SK-N-SH (cell line): ENCODE measurements around the gene ETV6. TPM values are rescaled to one million over a fixed set of nuclear protein-coding genes. Genes with fewer than 3 reads are reported as not detected.

Source experiments
- CTCF ChIA-PET: fragments of 300-600, 350-600 bp; formaldehyde crosslinking; extraction: SDS; loops from one replicate; lab custom pipeline; 2021; lab: Yijun Ruan, JAX
- POLR2A ChIA-PET: fragments of 350-600 bp; sonication (Branson Sonifier 250); formaldehyde crosslinking; extraction: SDS; loops from one replicate; lab custom pipeline; 2020; ENCODE audit warnings: antibody characterized with exemption, inconsistent platforms; lab: Yijun Ruan, JAX
- DNase-seq: peaks from one replicate; pipeline ENCODE4 v3.0.0; 2012
- H2AFZ ChIP-seq: fragments of 200-600 bp; sonication (generic); 2 replicates; pipeline ENCODE4 v1.8.1; 2016; ENCODE audit warnings: antibody characterized with exemption, mild to moderate bottlenecking, low read depth
- H3F3A ChIP-seq: fragments of 200-600 bp; sonication (generic); replicated peaks from 2 replicates; pipeline ENCODE3; 2016; ENCODE audit warnings: antibody characterized with exemption, mild to moderate bottlenecking; ENCODE audit not compliant: insufficient read depth
- H3K27ac ChIP-seq, 2 experiments: fragments of 200-500 bp in 1 of 2; fragments of 200-600 bp in 1 of 2; sonication (Bioruptor generic) in 1 of 2; sonication (generic), shearing (Covaris generic) in 1 of 2; 2 replicates each; pipeline versions ENCODE4 v1.5.1 to v1.6.1; 2014 to 2016; ENCODE audit warnings: low read depth in 2 of 2, inconsistent platforms in 1 of 2, low read length in 1 of 2, mild to moderate bottlenecking in 1 of 2, mixed read lengths in 1 of 2
- H3K27me3 ChIP-seq: fragments of 200-600 bp; sonication (generic), shearing (Covaris generic); 2 replicates; pipeline ENCODE4 v1.6.1; 2016; ENCODE audit warnings: mixed run types; ENCODE audit not compliant: insufficient read depth
- H3K36me3 ChIP-seq, 2 experiments: fragments of 200-500 bp in 1 of 2; fragments of 200-600 bp in 1 of 2; sonication (Bioruptor generic) in 1 of 2; sonication (generic) in 1 of 2; replicated peaks in 1 of 2; 2 replicates each; pipeline versions ENCODE3 to v1.5.1; 2014 to 2016; ENCODE audit warnings: low read length in 1 of 2, mild to moderate bottlenecking in 1 of 2; ENCODE audit not compliant: insufficient read depth in 2 of 2, control insufficient read depth in 1 of 2
- H3K4me1 ChIP-seq, 2 experiments: fragments of 200-500 bp in 1 of 2; fragments of 200-600 bp in 1 of 2; sonication (Bioruptor generic) in 1 of 2; sonication (generic), shearing (Covaris generic) in 1 of 2; 2 replicates each; pipeline versions ENCODE4 v1.5.1 to v1.6.1; 2014 to 2016; ENCODE audit warnings: low read depth in 1 of 2, low read length in 1 of 2, mixed run types in 1 of 2; ENCODE audit not compliant: insufficient read depth in 2 of 2, control insufficient read depth in 1 of 2
- H3K4me2 ChIP-seq: fragments of 200-600 bp; sonication (generic), shearing (Covaris generic); 2 replicates; pipeline ENCODE4 v1.6.1; 2017; ENCODE audit warnings: mixed run types
- H3K4me3 ChIP-seq, 2 experiments: fragments of 200-500 bp in 1 of 2; fragments of 200-600 bp in 1 of 2; sonication (Bioruptor generic) in 1 of 2; sonication (generic), shearing (Covaris generic) in 1 of 2; 2 replicates each; pipeline versions ENCODE4 v1.5.1 to v1.8.1; 2014 to 2016; ENCODE audit warnings: low read depth in 2 of 2, inconsistent platforms in 1 of 2, low read length in 1 of 2, mild to moderate bottlenecking in 1 of 2, mixed read lengths in 1 of 2, moderate library complexity in 1 of 2
- H3K79me2 ChIP-seq: fragments of 200-600 bp; sonication (generic); 2 replicates; pipeline ENCODE4 v1.8.1; 2017; ENCODE audit warnings: mild to moderate bottlenecking; ENCODE audit not compliant: insufficient read depth
- H3K9ac ChIP-seq: fragments of 200-600 bp; sonication (generic); 2 replicates; pipeline ENCODE4 v1.6.1; 2017; ENCODE audit warnings: mixed run types
- H3K9me2 ChIP-seq: fragments of 200-600 bp; sonication (generic); 2 replicates; pipeline ENCODE4 v1.6.1; 2017; ENCODE audit warnings: mixed run types
- H3K9me3 ChIP-seq: fragments of 200-600 bp; sonication (generic); 2 replicates; pipeline ENCODE4 v1.6.1; 2017; ENCODE audit warnings: mixed run types, mild to moderate bottlenecking, moderate library complexity
- H4K20me1 ChIP-seq: fragments of 200-600 bp; sonication (generic); 2 replicates; pipeline ENCODE4 v1.6.1; 2017; ENCODE audit warnings: mild to moderate bottlenecking, mixed run types; ENCODE audit not compliant: insufficient read depth
- MEF2A ChIP-seq: IDR thresholded peaks from 2 replicates; pipeline ENCODE4 v1.4.0; 2012; ENCODE audit warnings: low read depth, borderline replicate concordance
- NFIC ChIP-seq: IDR thresholded peaks from 2 replicates; pipeline ENCODE4 v1.4.0; 2012; ENCODE audit warnings: borderline replicate concordance
- PBX3 ChIP-seq: IDR thresholded peaks from 2 replicates; pipeline ENCODE4; 2012
- POLR2AphosphoS5 ChIP-seq: IDR thresholded peaks from 2 replicates; pipeline ENCODE4 v1.6.1; 2012; ENCODE audit warnings: low read depth, low read length
- RAD21 ChIP-seq: IDR thresholded peaks from 2 replicates; pipeline ENCODE4 v1.6.1; 2012; ENCODE audit warnings: mild to moderate bottlenecking, low read length
- RFX5 ChIP-seq: IDR thresholded peaks from 2 replicates; pipeline ENCODE4 v1.6.1; 2012; ENCODE audit warnings: mild to moderate bottlenecking, improper control_type of control experiment, low read length
- RXRA ChIP-seq: IDR thresholded peaks from 2 replicates; pipeline ENCODE4 v1.4.0; 2012; ENCODE audit warnings: low read depth, mild to moderate bottlenecking, borderline replicate concordance
- SMC3 ChIP-seq: IDR thresholded peaks from 2 replicates; pipeline ENCODE4 v1.6.1; 2012; ENCODE audit warnings: low read depth, low read length, improper control_type of control experiment
- TAF1 ChIP-seq: IDR thresholded peaks from 2 replicates; pipeline ENCODE4 v1.6.1; 2012; ENCODE audit warnings: low read depth, mild to moderate bottlenecking, low read length, moderate library complexity, borderline replicate concordance
- TCF12 ChIP-seq: IDR thresholded peaks from 2 replicates; pipeline ENCODE4 v1.4.0; 2012
- WGBS: methylation state at CpG from one replicate; pipeline ENCODE4 v1.1.6; 2017; ENCODE audit warnings: low lambda C conversion rate; 5-methylcytosine and 5-hydroxymethylcytosine counted together
- polyA plus RNA-seq, 3 experiments: library from polyadenylated mRNA; depleted of rRNA; stranded (reverse); fragments of >200 nt; gene quantifications; 2 replicates each; pipeline ENCODE4 v1.2.3, GENCODE V29; 2012

ETV6 gene
- polyA plus RNA-seq, 1 of the 3 experiments (the other 2 are of a cell fraction), result 4.0 TPM

DNA sequence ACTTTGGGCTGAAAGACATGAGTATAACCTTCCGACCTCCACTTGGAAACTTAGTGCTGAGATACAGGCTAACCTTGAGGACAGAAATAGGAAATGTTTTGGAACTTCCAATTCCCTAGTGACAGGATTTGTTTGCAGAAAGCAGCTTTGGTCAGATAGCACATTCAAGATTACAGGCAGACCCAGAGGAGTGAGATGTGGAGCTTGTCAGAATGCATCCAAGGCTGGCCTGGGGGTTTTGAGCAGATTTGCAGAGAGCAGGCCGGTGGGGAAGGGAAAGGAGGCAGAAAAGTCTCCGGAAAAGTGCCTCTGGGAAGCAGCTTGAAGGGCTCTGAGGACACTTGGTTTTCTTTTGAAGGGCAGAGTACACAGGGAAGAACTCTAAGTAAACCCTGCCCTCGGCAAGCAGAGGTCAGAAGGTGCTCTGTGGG is 180.3 kb downstream of the ETV6 start (continued):
- TF ChIP-seq RFX5, result no peak
- TF ChIP-seq NFIC, result no peak

DNA sequence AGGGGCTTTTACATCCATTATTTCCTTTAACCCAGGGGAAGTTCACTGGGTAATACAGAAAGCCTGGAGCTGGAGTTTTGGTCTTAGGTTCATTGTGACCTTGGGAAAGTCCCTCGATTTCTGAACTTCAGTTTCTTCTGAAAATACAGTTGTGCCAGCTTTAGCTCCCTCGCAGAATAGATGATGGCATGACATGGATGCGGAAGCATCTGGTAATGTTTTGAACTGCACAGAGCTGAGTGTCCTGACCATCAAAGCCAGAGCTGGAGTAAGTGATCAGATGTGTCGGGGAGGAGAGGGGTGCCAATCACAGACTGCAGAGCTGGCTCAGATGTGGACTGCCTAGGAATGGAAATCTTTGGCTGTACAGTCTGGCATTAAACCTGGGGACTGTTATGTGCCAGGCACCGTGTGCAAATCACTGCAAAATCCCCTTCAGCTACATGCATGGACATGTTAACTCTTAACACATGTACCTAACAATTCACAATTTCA is 180.9 kb downstream of the ETV6 start:
- no peaks in the 10 kb centered on the region for H3K9me2 ChIP-seq
- TF ChIP-seq RAD21 (no peak), PBX3 (no peak)
- no peak overlapping the region for H3K4me3 ChIP-seq
- H3K9ac ChIP-seq, result no peak overlapping the region
- no peaks in the 10 kb centered on the region for H3K9me3 ChIP-seq
- H3K36me3 ChIP-seq, result peaks cover 4 to 11% of the 10 kb centered on the region in 2 experiments
- ChIA-PET CTCF (interaction anchor here (1.2 to 1.9 kb wide), 4 partner anchors 9 to 203 kb away, joined by 3 to 6 read pairs (median 4); no protein-coding TSS in a partner anchor), POLR2A (no interaction called here)
- DNase-seq, result peak; percentile 21
- no peak overlapping the region for H2AFZ ChIP-seq
- H3K27ac ChIP-seq, result peak overlapping the region in 1 of 2 experiments; percentile 25; a peak in 1 of 4 replicates
- H4K20me1 ChIP-seq, result no peaks in the 10 kb centered on the region
- peaks cover 8% of the 10 kb centered on the region in 2 experiments; a peak in 2 of 4 replicates for H3K4me1 ChIP-seq
- no peaks in the 10 kb centered on the region for H3K27me3 ChIP-seq
- peaks cover 5% of the 10 kb centered on the region for H3F3A ChIP-seq
- no peak overlapping the region for H3K4me2 ChIP-seq
- peaks cover 13% of the 10 kb centered on the region; the same call in 1 of the 2 replicates for H3K79me2 ChIP-seq
- 91% methylated on average over 5 of the region's 5 CpGs for WGBS

DNA sequence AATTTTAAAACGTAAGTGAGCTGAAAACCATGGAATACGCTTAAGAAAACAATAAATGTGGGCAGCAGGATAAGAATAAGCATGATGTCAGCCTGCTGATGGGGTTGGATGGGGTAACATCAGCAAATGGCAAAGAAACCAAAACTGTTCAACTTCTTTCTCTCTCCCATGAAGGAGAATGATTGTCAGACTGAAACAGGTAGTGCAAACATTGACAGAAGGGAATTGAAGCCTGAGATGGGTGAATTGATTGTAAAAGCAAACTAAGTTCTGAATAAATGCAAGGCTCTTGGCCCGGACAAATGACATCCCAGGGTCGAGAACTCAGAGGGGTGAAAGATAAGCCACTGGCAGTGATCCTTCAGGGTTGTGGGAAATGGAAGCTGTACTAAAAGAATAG is 182.6 kb downstream of the ETV6 start:
- CTCF ChIA-PET, result interaction anchor here (1.0 kb wide), 1 partner anchor 20 kb away, joined by 3 read pairs; no protein-coding TSS in a partner anchor
- Histone ChIP-seq H3K9ac (no peak overlapping the region), H3K27me3 (no peaks in the 10 kb centered on the region), H3K9me2 (no peaks in the 10 kb centered on the region), H3K4me3 (no peak overlapping the region), H3K4me2 (no peak overlapping the region), H3K27ac (no peak overlapping the region), H3K79me2 (0 out of 2 replicates have a peak, but pooled peaks cover 2% of the 10 kb centered on the region), H3K36me3 (peaks cover 4 to 7% of the 10 kb centered on the region in 2 experiments), H4K20me1 (no peaks in the 10 kb centered on the region), H3F3A (peaks cover 5% of the 10 kb centered on the region), H3K9me3 (no peaks in the 10 kb centered on the region), H3K4me1 (peaks cover 6 to 8% of the 10 kb centered on the region in 2 experiments; a peak in 2 of 4 replicates), H2AFZ (no peak overlapping the region)
- no peak for DNase-seq
- no peak for TF ChIP-seq POLR2AphosphoS5
- TF ChIP-seq RXRA, result no peak
- TF ChIP-seq RAD21, result no peak
- no peak for TF ChIP-seq RFX5
- no peak for TF ChIP-seq SMC3
- no peak for TF ChIP-seq TCF12
- TF ChIP-seq TAF1, result no peak
- no peak for TF ChIP-seq MEF2A
- WGBS, result 92% methylated on average over 4 of the region's 4 CpGs
- POLR2A ChIA-PET, result no interaction called here
